ENCODE results near the gene PGM2.
A peak's percentile ranks its signal among the peaks of the same experiment; 100 is the strongest.
"Not testable (repeated sequence)": the region's sequence is repeated elsewhere in the genome, so short reads cannot be mapped to it uniquely, and the experiment has no call there.

PGM2 gene
- 19.3 to 79.7 (median 34.9) reads per million in 3 experiments for total RNA-seq

DNA sequence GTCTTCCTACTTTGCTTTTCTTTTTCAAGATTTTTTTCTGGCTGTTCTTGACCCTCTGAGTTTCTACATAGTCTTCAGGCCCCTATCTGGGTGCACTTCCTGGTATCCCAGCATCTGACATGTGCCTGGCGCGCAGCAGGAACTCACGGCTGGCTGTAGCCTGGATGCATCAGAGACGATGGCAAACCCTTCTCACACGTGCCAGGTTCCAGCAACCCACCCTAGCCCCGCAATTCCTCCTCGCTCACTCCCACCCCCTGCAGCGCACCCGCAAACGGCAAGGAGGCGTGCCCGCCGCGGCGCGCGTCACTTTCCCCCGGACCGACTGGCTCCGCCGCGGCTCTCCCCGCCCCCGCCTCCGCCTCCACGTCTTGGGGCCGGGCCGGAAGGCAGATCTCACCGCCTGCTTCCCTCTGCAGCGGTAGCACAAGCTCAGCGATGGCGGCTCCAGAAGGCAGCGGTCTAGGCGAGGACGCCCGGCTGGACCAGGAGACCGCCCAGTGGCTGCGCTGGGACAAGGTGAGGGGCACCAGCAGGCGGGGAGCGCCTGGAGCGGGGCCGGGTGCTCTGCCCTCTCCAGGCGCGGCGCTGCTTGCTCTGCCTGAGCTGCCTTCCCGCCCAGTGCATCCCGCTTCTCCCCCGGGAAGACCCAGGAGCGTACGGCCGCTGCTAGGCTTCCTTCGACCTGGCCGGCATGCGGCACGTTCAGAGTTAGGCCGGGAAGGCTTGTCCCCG, at the start of gene PGM2:
Gene PGM2 (plus strand): TSS at position 392 of the 735 bp plus-strand sequence. CDS start 47 bp downstream, at position 439.
- peak; percentile 86 for DNase-seq

DNA sequence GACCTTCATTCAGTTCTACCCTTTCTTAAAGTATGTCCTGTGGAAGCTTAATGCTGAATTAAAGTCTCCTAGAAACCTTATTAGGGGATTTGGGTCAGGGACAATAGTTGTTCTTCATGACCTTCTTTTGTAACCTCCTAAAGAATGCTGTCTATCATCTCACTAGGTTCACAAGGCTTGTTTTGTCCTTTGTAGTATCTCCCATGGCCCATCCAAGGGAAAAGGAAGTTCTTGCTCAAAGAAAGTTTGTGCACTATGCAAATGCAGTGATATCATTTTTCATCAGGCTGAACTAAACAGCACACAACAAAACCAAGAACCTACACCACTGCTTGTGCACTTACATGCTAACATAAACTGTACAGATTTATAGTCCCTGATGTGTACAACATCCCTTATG, 46.6 kb upstream of the PGM2 start:
- no peak for DNase-seq

DNA sequence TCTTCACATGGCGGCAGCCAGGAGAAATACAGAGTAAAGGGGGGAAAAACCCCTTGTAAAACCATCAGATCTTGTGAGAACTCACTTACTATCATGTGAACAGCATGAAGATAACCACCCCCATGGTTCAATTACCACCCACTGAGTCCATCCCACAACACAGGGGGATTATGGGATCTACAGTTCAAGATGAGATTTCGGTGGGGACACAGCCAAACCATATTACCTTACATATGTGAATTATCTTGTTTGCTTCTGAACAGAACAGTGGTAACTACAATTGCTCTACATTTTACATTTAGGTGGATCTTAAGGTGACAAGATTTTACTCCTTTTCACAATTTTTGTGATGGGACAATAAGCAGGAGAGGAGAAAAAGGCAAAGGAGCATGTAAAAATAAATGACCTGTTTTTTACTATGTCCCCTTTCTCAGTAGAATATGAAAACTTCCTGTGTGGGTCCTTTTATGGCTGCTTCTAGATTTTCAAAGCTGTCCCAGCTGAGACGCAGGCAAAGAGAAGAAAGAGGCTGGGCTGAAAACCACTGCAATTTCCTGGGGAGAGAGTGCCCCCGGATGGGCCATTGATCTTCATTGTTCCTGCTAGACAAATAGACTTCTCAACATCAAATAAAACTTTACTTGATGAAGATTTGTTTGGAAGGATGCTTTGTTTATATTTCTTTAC, 45.9 kb upstream of the PGM2 start:
- peak; percentile 73 for DNase-seq

DNA sequence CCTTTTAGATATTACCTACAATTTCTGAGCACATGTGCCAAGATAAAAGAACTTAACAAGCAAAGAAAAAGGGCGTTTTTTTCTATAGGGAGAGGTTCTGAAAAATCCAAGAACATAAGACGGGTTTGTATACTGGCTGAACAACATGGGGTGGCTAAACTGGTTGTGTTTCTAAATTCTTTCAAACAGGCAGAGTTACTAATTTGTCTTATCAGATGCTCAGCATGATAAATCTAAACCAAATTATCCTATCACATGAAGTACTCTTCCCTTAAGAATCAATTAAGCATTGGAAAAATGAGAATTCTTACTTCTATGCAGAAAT, 45.4 kb upstream of the PGM2 start:
- DNase-seq: no peak

DNA sequence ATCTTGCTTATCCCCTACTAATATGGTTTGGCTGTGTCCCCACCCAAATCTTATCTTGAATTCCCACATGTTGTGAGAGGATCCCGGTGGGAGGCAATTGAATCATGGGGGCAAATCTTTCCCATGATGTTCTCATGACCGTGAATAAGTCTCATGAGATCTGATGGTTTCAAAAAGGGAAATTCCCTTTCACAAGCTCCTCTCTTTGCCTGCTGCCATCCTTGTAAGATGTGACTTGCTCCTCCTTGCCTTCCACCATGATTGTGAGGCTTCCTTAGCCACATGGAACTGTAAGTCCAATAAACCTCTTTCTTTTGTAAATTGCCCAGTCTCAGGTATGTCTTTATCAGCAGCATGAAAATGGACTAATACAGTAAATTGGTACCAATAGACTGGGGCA, 40.2 kb upstream of the PGM2 start:
- DNase-seq: not testable (repeated sequence)

DNA sequence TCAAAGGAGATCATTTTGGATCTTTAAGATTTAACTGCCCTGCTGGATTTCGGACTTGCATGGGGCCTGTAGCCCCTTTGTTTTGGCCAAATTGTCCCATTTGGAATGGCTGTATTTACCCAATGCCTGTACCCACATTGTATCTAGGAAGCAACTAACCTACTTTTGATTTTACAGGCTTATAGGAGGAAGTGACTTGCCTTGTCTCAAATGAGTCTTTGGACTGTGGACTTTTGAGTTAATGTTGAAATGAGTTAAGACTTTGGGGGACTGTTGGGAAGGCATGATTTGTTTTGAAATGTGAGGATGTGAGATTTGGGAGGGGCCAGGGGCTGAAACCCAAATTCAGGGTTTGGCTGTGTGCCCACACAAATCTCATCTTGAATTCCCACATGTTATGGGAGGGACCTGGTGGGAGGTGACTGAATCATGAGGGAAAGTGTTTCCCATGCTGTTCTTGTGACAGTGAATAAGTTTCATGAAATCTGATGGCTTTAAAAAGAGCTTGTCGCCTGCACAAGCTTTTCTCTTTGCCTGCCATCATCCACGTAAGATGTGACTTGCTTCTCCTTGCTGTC, 38.5 kb upstream of the PGM2 start:
- not testable (repeated sequence) for DNase-seq

DNA sequence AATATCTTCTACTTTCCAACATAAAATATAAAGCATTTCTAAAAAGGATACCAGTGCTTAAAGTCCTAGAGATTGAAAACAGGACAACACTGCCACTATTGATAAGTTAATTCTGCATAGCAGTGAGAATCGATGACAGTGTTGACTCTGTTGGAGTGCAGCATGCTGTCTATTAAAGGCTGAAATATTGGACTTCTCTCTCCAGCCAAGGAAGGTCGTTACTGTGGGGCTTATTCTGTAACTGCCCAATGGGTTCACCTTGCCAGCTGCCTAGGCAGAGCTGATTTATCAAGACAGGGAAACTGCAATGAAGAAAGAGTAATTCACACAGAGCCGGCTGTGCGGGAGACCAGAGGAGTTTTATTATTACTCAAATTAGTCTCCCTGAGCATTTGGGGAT, 37.7 kb upstream of the PGM2 start:
- DNase-seq: no peak

DNA sequence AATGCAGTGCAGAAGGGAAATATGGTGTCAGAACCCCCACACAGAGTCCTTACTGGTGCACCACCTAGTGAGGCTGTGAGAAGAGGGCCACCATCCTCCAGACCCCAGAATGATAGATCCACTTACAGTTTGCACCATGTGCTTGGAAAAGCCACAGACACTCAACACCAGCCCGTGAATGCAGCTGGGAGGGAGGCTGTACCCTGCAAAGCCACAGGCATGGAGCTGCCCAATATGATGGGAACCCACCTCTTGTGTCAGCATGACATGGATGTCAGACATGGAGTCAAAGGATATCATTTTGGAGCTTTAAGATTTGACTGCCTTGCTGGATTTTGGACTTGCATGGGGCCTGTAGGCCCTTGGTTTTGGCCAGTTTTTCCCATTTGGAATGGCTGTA, 34.2 kb upstream of the PGM2 start:
- no peak for DNase-seq

DNA sequence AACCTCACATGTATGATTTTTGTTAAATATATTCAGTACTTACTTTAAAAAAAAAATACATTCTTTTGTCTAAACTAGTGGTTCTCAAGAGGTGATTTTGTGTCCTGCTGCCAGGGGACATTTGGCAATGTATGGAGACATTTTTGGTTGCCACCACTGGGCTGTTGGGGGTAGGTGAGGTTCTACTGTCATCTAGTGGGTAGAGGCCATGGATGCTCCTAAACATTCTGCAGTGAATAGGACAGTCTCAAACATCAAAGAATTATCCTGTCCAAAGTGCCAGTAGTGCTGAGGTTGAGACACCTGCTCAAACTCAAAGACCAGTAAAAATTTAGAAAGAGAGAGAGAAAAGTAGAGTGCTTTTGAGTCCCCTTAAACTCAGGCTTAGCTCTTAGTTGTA, 32.9 kb upstream of the PGM2 start:
- DNase-seq: peak; percentile 11

DNA sequence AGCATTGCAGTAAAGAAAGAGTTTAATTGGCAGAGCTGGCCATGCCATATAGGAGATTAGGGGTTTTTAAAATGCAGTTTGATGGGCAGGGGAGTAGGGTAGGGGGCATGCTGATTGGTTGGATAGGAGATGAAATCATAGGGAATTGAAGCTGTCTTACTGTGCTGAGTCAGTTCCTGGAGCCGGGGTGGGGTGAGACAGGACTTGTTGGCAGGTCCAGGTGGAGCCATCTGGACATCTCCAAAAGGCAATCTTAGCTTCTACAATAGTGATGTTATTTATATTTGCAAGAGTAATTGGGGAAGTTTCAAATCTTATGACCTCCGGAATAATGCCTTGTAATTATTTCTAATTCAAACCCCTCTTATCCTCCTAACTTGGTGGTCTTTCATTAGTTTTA, 32.4 kb upstream of the PGM2 start:
- no peak for DNase-seq

DNA sequence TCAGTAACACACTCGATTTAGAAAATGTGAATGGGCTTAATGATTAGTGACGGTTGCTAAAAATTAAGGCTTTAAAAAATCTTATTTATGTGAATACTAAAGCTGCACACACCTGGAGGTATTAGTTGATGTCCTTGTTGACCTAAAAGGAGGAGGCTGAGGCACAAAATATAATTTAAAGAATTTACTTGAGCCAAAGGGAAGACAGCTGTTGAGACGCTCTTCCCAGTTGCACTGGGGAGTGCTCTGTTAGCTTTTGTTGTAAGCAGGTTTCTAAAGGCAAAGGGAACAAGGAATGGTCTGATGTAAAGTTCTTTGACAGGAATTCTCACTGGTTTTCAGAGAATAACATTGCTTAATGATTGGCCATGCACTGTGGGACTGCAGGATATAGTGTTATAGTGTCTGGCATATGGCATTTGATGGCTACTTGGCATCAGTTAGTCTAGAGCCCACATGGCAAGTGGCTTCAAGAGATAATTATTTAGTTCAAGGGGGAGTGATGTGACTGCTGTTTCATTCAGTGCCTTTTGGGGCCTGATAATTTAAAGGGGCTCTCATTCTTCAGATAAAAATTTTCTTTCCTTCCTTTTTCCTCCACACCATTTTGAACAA, 30.8 kb upstream of the PGM2 start:
- DNase-seq: no peak

DNA sequence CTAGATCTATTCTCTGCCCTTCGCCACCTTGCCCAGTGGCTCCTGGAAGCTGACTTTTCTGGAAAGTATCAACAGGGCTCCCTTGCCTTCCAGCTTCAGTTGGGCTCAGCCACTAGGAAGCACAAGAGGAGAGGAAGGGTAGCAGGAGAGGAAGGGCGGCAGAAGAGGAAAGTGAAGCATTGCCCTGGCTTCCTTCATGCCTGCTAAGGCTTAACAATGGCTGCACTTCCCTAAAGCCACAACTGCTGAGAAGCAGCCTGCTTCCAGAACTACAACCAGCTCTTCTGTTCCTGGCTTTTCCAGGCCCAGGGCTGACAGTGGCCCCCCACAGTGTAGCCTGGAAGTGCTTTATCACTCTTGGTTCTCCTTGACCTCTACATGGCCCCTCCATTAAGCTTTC, 29.1 kb upstream of the PGM2 start:
- DNase-seq: no peak

DNA sequence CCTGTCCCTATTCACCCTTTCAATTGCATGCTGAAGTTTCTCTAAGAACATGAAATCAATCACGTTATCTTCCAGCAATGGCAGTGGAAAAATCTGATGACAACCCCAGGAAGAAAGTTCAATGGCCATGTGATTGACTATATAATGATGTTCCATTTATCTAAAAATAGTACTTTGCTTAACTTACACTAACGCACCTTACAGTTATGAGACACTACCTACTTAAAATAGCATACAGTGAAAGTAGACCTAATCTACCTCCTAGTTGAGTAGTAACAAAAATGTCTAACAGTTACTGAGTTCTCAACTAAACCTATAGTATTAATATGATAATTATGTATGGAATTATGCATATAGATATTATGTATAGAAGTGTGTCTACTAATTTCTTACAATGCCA, 28.6 kb upstream of the PGM2 start:
- DNase-seq: no peak

DNA sequence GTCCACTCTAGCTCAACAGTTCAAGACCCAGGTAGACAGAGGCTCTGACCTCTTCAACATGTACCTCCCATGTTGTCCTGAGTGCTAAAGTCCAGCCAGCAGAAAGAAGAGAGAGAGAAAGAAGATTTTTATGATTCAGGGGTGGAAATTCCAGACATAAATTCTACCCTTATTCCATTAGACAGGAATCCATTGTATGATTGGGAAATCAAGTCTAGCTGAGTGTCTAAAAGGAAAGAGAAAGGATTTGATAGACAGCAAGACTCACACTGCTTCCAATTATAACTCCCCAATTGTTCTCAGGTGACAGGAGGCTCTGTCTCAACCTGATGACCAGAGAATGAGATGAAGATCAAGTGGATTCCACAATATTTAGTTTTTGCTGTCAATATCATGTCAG, 27.9 kb upstream of the PGM2 start:
- DNase-seq: no peak

DNA sequence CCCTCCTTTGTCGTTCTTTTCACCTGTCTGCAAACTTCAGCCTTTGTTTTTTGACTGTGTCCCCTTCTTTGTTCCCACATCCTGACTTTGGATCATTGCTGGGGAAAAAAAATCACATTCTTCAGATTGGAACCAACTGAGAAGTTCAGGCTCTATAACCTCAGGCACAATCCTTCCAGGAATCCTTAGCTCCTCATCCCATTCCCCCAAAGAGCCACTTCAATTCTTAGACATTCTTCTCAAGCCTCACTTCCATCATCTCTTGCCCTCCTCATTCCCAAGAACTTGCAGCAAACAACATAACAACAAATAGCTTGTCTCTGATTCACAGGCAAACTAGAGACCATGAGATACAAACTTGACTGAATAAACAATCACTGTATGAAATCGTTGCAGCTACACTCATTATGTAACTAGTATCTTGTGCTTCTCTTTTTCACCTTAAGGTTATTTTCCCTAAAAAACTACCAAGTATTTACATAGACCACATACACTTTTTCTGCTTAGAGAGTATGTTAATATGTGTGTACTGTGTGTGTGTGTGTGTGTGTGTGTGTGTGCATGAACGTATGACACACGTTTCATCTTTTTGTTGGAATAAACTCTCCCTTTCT, 26.4 kb upstream of the PGM2 start:
- no peak for DNase-seq

DNA sequence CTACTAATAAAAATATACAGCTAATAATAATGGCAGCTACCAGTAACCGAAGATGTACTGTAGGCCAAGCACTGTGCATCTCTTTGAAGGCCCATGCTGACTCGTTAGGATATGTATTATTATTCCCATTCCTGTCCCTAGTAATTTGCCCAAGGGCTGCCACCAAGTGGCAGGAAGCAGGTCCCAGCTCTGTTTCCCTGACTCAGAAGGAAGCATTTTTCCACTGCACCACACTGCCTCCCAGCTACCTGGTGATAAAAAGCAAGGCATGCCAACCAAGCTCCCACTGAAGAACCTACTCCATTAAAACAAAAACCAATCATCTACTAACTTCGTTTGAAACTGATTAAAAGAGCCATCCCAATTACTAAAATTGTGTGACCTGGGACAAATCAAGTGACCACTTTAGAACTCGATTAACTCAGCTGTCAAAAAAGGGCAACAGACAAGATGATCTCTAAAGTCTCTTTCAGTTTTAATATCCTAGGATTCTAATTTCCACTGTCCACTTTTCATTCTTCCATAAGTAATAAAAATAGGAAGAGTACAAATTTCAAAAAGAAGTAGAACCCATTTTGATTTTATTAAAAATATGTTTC, 24.3 kb upstream of the PGM2 start:
- DNase-seq: no peak

DNA sequence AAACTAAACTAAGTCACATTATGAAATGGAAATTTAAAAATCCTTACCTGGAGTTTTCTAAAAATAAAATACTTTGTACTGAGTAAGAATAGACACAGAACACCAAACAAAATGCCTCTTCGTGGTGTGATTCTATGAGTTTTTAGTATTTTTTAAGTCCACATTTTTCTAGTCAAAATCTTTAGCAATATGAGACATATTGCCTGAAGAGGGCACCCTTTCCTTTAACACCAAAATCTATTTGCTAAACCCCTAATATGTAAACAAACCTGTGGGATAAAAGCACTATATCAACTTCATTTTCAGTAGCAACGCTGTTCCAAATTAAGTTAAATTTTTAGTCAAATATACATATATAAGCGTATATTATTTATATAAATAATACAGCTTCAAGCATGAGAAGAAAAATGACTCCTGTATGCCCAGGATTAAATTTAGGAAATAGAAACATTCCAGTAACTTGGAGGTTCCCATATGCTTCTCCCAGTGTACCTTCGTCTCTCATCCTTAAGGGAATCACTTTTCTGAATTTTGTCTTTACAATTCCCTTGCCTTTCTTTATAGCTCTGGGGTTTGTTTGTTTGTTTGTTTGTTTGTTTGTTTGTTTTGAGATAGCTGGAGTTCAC, 23.0 kb upstream of the PGM2 start:
- peak; percentile 43 for DNase-seq

DNA sequence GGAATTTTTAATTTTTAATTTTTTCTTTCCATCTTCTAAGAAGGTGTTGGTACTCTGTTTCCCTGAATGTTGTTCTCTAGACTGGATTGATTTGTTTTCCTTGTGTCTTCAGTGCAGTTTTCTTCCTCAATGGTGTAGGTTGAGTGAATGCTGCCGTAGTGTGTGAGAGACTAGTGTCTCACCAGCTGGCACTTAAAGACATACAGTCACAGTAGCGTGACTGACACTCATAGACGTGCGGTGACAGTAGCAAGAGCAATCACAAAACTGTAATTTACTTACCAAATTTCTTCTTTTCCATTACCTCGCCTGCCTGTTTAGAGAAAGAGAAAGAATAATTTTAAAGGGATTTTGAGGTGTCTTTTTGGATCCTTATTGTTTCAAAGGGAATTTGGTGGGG, 21.4 kb upstream of the PGM2 start:
- no peak for DNase-seq

DNA sequence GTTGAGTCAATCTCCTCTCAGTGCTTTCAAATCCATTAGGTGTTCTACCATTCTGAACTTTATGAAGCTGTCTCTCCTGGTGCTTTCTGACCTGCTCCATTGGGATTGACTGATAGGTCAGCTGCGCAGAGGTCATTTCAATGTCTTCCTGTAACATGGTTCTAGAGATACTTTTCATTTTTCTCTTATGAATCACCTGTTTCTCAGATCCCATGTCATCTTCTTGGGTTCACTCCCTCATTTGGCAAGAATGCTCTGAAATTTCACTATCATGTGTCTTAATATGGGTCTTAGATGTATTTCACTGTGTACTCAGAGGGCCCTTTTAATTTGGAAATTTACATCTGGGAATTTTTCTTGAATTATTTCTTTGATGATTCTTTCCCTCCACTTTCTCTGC, 13.8 kb upstream of the PGM2 start:
- DNase-seq: no peak

DNA sequence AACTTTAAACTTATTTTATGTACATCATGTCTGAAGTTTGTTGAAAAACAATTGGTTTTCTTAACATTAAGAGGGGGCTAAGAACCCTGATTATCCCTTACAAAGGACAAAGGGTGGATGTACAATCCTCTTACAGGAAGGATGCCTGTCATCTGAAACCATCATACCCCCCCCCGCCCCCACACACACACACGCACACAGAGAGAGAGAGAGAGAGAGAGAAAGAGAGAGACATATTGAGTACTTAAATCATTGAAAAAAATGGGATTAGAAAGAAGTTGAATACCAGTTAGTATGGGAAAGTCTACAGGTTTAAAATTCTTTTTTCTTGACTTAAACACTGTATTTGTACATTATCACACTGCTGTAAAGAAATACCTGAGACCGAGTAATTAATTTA, 10.9 kb upstream of the PGM2 start:
- DNase-seq: no peak

DNA sequence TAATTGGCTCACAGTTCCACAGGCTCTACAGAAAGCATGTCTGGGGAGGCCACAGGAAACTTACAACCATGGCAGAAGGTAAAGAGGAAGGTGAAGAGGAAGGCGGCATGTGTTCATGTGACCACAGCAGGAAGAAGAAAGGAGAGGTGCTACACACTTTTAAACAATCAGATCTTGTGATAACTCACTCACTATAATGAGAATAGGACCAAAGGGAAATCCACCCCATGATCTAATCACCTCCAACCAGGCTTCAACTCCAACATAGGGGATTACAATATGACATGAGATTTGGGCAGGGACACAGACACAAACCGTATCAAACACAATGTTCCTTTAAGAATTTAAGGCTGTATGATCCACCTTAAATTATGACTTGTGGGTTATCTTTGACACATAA, 10.5 kb upstream of the PGM2 start:
- DNase-seq: peak; percentile 43

DNA sequence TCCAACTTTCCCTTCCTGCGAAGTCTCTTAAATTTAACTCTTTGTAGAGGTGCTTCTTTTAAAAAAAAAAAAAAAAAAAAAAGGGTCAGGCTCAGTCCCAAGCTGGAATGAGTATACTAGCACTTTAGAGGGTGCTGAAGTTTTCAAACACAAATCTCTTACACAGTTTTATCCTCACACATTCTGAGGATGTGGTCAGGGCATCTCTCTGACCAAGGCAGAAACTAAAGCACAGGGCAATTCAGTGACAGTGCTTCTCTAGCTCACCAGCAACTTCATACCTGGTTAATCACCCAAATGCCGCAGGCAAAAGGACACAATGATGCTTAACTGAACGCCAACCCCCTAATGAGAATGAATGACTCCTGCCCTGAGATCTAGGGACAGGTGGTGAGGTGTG, 9.8 kb upstream of the PGM2 start:
- no peak for DNase-seq

DNA sequence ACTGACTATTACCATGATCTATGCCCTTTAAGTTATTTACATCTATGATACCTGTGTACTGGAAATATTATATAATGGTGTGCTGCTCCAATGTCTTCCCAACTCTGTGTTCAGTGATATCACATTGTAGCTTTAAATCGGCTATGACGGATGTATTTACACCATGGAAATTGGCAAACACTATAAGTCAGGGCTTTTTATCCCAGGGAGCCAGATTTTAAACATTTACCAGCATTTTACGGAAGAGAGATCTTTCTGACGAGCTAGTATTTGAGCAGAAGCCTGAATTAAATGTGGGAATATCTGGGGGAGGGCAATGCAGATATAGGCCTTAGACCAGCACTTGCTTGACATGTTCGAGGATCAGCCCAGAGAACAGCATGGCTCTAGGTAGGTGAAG, 7.7 kb upstream of the PGM2 start:
- DNase-seq: no peak

Data from central memory CD4-positive, alpha-beta T cell (primary cell).